SU-DHL-6 (cell line): ENCODE results near the gene PROKR1.
"Not testable (repeated sequence)": the region's sequence is repeated elsewhere in the genome, so short reads cannot be mapped to it uniquely, and the experiment has no call there.

Source experiments
- H2AFZ ChIP-seq: fragments of 200-600 bp; sonication (generic); 2 replicates; pipeline ENCODE4 v1.6.1; 2014; ENCODE audit warnings: low read depth, mild to moderate bottlenecking, moderate library complexity, mixed read lengths, antibody characterized with exemption, low read length; ENCODE audit not compliant: severe bottlenecking
- H3F3A ChIP-seq: fragments of 200-600 bp; shearing (Covaris generic); 2 replicates; pipeline ENCODE4 v1.6.0; 2016; ENCODE audit warnings: antibody characterized with exemption, mild to moderate bottlenecking; ENCODE audit not compliant: insufficient read depth
- H3K27ac ChIP-seq: fragments of 200-600 bp; sonication (generic); 2 replicates; pipeline ENCODE4 v1.5.1; 2016; ENCODE audit warnings: low read depth, mild to moderate bottlenecking, low read length, moderate library complexity, mixed read lengths
- H3K27me3 ChIP-seq: fragments of 200-600 bp; sonication (generic), shearing (Covaris generic); 2 replicates; pipeline ENCODE4 v1.6.0; 2014; ENCODE audit warnings: mild to moderate bottlenecking, low read length
- H3K36me3 ChIP-seq: fragments of 200-600 bp; sonication (generic); 2 replicates; pipeline ENCODE4 v1.6.1; 2014; ENCODE audit warnings: mild to moderate bottlenecking, low read length, mixed read lengths
- H3K4me2 ChIP-seq: fragments of 300-600, 200-600 bp; shearing (Covaris generic), sonication (generic); 2 replicates; pipeline ENCODE4 v1.6.0; 2014; ENCODE audit warnings: low read length, low read depth, mild to moderate bottlenecking; ENCODE audit not compliant: poor library complexity, severe bottlenecking
- H3K4me3 ChIP-seq: fragments of 200-600 bp; sonication (generic); 2 replicates; pipeline ENCODE4 v1.5.1; 2014; ENCODE audit warnings: antibody characterized with exemption, low read length, mild to moderate bottlenecking, mixed read lengths; ENCODE audit not compliant: insufficient read depth, poor library complexity, severe bottlenecking
- H3K79me2 ChIP-seq: fragments of 200-600 bp; sonication (generic); 2 replicates; pipeline ENCODE4 v1.6.1; 2014; ENCODE audit warnings: mild to moderate bottlenecking, low read length, moderate library complexity; ENCODE audit not compliant: insufficient read depth
- H3K9ac ChIP-seq: fragments of 200-600 bp; sonication (generic); 2 replicates; pipeline ENCODE4 v1.7.0; 2014; ENCODE audit warnings: mild to moderate bottlenecking, low read length
- H3K9me2 ChIP-seq: fragments of 200-600 bp; sonication (generic); replicated peaks from 2 replicates; pipeline ENCODE4 v1.6.1; 2014; ENCODE audit warnings: low read length; ENCODE audit not compliant: insufficient read depth
- H3K9me3 ChIP-seq: fragments of 200-600 bp; sonication (generic); 2 replicates; pipeline ENCODE4 v1.6.1; 2014; ENCODE audit warnings: low read length, mixed read lengths; ENCODE audit not compliant: insufficient read depth
- H4K20me1 ChIP-seq: fragments of 200-600 bp; sonication (generic); 2 replicates; pipeline ENCODE4 v1.6.1; 2014; ENCODE audit warnings: low read depth, mild to moderate bottlenecking, antibody characterized with exemption, low read length, moderate library complexity, mixed read lengths
- CTCF ChIP-seq: fragments of 200-600 bp; sonication (generic); IDR thresholded peaks from one replicate; pipeline ENCODE4 v1.5.1; 2017; ENCODE audit warnings: antibody characterized with exemption, mild to moderate bottlenecking, low read length, moderate library complexity; ENCODE audit not compliant: insufficient read depth, poor library complexity, severe bottlenecking
- EZH2phosphoT487 ChIP-seq: fragments of 200-600 bp; sonication (generic), shearing (Covaris generic); conservative IDR thresholded peaks from 2 replicates; pipeline ENCODE4 v1.6.1; 2018; ENCODE audit warnings: mild to moderate bottlenecking, antibody characterized with exemption, low read length, moderate library complexity, mixed read lengths

Gene PROKR1

GRCh38 chr2:68675470-68675869 lies 32.1 kb downstream of the PROKR1 start:
- H3F3A ChIP-seq, result no peaks in the 10 kb centered on the region
- H3K4me3 ChIP-seq, result no peak overlapping the region
- no peak overlapping the region for H3K27ac ChIP-seq
- H3K79me2 ChIP-seq, result no peaks in the 10 kb centered on the region
- no peaks in the 10 kb centered on the region for H3K36me3 ChIP-seq
- H3K9me2 ChIP-seq, result no peaks in the 10 kb centered on the region
- no peak overlapping the region for H3K4me2 ChIP-seq
- TF ChIP-seq CTCF (no peak), EZH2phosphoT487 (no peak)
- H4K20me1 ChIP-seq, result no peaks in the 10 kb centered on the region
- no peaks in the 10 kb centered on the region; the same call in 1 of the 2 replicates for H3K9me3 ChIP-seq
- no peaks in the 10 kb centered on the region for H3K27me3 ChIP-seq
- no peak overlapping the region for H2AFZ ChIP-seq
- H3K9ac ChIP-seq, result no peak overlapping the region

GRCh38 chr2:68677837-68678236 lies 34.5 kb downstream of the PROKR1 start:
- not testable (repeated sequence) for H3K79me2 ChIP-seq, H3K27ac ChIP-seq, H3K36me3 ChIP-seq, H3F3A ChIP-seq, H3K27me3 ChIP-seq, H2AFZ ChIP-seq, H3K4me3 ChIP-seq, H3K9me3 ChIP-seq, H4K20me1 ChIP-seq, H3K9me2 ChIP-seq, H3K4me2 ChIP-seq, H3K9ac ChIP-seq

DNA sequence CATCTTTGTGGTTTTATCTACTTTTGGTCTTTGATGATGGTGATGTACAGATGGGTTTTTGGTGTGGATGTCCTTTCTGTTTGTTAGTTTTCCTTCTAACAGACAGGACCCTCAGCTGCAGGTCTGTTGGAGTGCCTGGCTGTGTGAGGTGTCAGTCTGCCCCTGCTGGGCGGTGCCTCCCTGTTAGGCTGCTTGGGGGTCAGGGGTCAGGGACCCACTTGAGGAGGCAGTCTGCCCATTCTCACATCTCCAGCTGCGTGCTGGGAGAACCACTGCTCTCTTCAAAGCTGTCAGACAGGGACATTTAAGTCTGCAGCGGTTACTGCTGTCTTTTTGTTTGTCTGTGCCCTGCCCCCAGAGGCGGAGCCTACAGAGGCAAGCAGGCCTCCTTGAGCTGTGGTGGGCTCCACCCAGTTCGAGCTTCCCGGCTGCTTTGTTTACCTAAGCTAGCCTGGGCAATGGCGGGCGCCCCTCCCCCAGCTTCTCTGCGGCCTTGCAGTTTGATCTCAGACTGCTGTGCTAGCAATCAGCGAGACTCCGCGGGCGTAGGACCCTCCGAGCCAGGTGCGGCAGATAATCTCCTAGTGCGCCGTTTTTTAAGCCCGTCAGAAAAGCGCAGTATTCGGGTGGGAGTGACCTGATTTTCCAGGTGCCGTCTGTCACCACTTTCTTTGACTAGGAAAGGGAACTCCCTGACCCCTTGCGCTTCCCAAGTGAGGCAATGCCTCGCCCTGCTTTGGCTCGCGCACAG lies 36.0 kb downstream of the PROKR1 start:
- H3K4me2 ChIP-seq, H3K4me3 ChIP-seq: not testable (repeated sequence)

DNA sequence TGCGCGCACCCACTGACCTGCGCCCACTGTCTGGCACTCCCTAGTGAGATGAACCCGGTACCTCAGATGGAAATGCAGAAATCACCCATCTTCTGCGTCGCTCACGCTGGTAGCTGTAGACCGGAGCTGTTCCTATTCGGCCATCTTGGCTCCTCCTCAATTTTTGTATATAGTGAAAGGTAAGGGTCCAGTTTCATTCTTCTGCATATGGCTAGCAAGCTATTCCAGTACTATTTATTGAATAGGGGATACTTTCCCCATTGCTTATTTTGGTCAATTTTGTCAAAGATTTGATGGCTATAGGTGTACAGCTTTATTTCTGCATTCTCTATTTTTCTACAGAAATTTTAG lies 36.5 kb downstream of the PROKR1 start:
- H3K27ac ChIP-seq, H3K79me2 ChIP-seq, H2AFZ ChIP-seq, H3K9ac ChIP-seq, H3F3A ChIP-seq, H3K36me3 ChIP-seq, H4K20me1 ChIP-seq, H3K27me3 ChIP-seq, H3K4me2 ChIP-seq, H3K9me2 ChIP-seq, H3K9me3 ChIP-seq, H3K4me3 ChIP-seq: not testable (repeated sequence)

More for the DNA sequence above, 36.0 kb downstream of the PROKR1 start:
- not testable (repeated sequence) for H3K79me2 ChIP-seq, H3K9me2 ChIP-seq, H3K27me3 ChIP-seq, H2AFZ ChIP-seq, H3K36me3 ChIP-seq, H3K9me3 ChIP-seq, H3K27ac ChIP-seq, H3F3A ChIP-seq, H4K20me1 ChIP-seq, H3K9ac ChIP-seq

- Histone ChIP-seq H4K20me1 (no peaks in the 10 kb centered on the region), H3K79me2 (no peaks in the 10 kb centered on the region), H3K27me3 (no peaks in the 10 kb centered on the region), H3K36me3 (no peaks in the 10 kb centered on the region), H3K9ac (no peak overlapping the region), H3K4me2 (no peak overlapping the region), H3K27ac (no peak overlapping the region), H3F3A (0 out of 2 replicates have a peak, but pooled peaks cover under 1% of the 10 kb centered on the region), H3K9me3 (peaks cover 6% of the 10 kb centered on the region; the same call in 1 of the 2 replicates), H3K4me3 (no peak overlapping the region), H2AFZ (no peak overlapping the region), H3K9me2 (no peaks in the 10 kb centered on the region)
- TF ChIP-seq EZH2phosphoT487, result no peak
Observed at GRCh38 chr2:68684197-68684596, 40.8 kb downstream of the PROKR1 start.
